CD4-positive, alpha-beta memory T cell (primary cell): ENCODE data around the gene KLF6. TPM values are rescaled to one million over a fixed set of nuclear protein-coding genes. Genes with fewer than 3 reads are reported as not detected.
A peak's percentile ranks its signal among the peaks of the same experiment; 100 is the strongest.

ENCODE experiments used
- CTCF ChIA-PET: fragments of 350-600 bp; sonication (Branson Sonifier 250); formaldehyde crosslinking; loops from one replicate; lab custom pipeline; 2021; ENCODE audit warnings: inconsistent platforms; ENCODE audit not compliant: partially characterized antibody; lab: Charles Lee
- POLR2A ChIA-PET: fragments of 350-600 bp; sonication (Branson Sonifier 250); formaldehyde crosslinking; loops from one replicate; lab custom pipeline; 2021; ENCODE audit not compliant: partially characterized antibody; lab: Charles Lee
- DNase-seq, 5 donors: peaks; one replicate each; pipeline versions ENCODE4 v3.0.0 to v3.0.0-alpha.2; 2020 to 2022; ENCODE audit warnings: mixed read lengths in 1 of 5
- H3K27ac ChIP-seq: one replicate; pipeline ENCODE4 v1.7.0; 2013; ENCODE audit warnings: low read depth, low read length
- H3K27me3 ChIP-seq: 2 replicates; pipeline ENCODE4 v1.7.0; 2013; ENCODE audit warnings: mild to moderate bottlenecking, low read length, moderate library complexity; ENCODE audit not compliant: insufficient read depth
- H3K36me3 ChIP-seq: 2 replicates; pipeline ENCODE4 v1.7.0; 2013; ENCODE audit warnings: mild to moderate bottlenecking, low read length, moderate library complexity; ENCODE audit not compliant: insufficient read depth
- H3K4me1 ChIP-seq: 2 replicates; pipeline ENCODE4 v1.7.0; 2013; ENCODE audit warnings: mild to moderate bottlenecking, low read length, moderate library complexity; ENCODE audit not compliant: insufficient read depth
- H3K4me3 ChIP-seq, 2 donors: one replicate each; pipeline ENCODE4 v1.7.0; 2013; ENCODE audit warnings: low read length in 2 of 2, mild to moderate bottlenecking in 1 of 2
- H3K9me3 ChIP-seq, 2 donors: one replicate each; pipeline ENCODE4 v1.7.0; 2013; ENCODE audit warnings: low read length in 2 of 2, control low read depth in 1 of 2; ENCODE audit not compliant: control insufficient read depth in 1 of 2
- H3K27ac Mint-ChIP-seq, 7 donors: one replicate each; pipeline ENCODE4 v1.8.0; 2020 to 2021; ENCODE audit warnings: mixed read lengths in 7 of 7, mild to moderate bottlenecking in 6 of 7, inconsistent platforms in 3 of 7, moderate library complexity in 3 of 7
- H3K27me3 Mint-ChIP-seq, 2 donors: one replicate each; pipeline ENCODE4 v1.8.0; 2020 to 2021; ENCODE audit warnings: mixed read lengths in 2 of 2
- H3K36me3 Mint-ChIP-seq, 2 donors: one replicate each; pipeline ENCODE4 v1.8.0; 2020 to 2021; ENCODE audit warnings: mixed read lengths in 2 of 2, inconsistent platforms in 1 of 2, mild to moderate bottlenecking in 1 of 2
- H3K4me1 Mint-ChIP-seq, 4 donors: one replicate each; pipeline ENCODE4 v1.8.0; 2020 to 2021; ENCODE audit warnings: mixed read lengths in 4 of 4, mild to moderate bottlenecking in 1 of 4
- H3K4me3 Mint-ChIP-seq, 8 donors: one replicate each; pipeline ENCODE4 v1.8.0; 2020 to 2021; ENCODE audit warnings: mixed read lengths in 8 of 8, mild to moderate bottlenecking in 7 of 8, moderate library complexity in 6 of 8, inconsistent platforms in 3 of 8
- H3K9me3 Mint-ChIP-seq, 8 donors: one replicate each; pipeline ENCODE4 v1.8.0; 2020 to 2021; ENCODE audit warnings: mixed read lengths in 8 of 8, mild to moderate bottlenecking in 5 of 8, inconsistent platforms in 3 of 8, moderate library complexity in 1 of 8
- intact Hi-C: fragments of 100-400 bp; cut with micrococcal nuclease; formaldehyde crosslinking; loops from one replicate; pipeline ENCODE4 v1.15.1; 2023
- polyA plus RNA-seq, 2 donors: library from polyadenylated mRNA; unstranded; fragments of 300-500 nt; fragmentation: Illumina TruSeq; gene quantifications; one replicate each; pipeline ENCODE4 v1.2.3, GENCODE V29; 2021
- total RNA-seq, 2 experiments: library from RNA; stranded (reverse); gene quantifications; one replicate each; pipeline ENCODE4 v1.2.3, GENCODE V29; 2021

KLF6 gene
- total and polyA plus RNA-seq, 4 experiments from 2014 or later: 291 to 865 (median 562) TPM

DNA sequence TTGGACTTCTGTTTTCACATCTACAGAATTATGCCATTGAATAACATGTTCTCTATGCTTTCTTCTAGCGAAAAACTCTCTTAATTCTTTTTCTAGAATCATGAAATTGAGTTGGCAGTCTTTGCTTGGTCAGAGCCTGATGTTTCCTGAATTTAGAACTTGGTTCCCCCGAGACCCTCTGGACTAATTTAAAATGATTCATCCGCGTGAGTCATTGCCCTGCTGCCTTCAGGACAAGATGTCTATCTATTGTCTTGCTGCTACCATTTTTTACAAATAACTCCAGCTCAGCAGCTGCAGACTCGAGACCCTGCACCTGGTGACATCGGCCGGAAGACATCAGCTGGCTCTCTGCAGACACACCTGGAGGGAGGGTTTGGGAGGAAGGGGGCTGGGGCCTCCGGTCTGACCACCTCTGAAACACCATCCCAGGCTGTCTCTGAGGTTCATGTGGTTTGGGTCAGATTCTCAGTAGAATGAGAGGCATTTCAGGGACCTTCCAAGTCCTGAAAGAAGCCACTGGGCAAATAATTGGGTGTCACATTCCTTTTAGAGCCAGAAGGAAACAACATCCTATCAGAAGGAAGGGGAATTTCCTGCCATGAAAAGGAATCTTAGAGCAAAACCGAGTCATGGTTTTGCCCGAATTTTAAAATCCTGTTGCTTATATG is 20.9 kb upstream of the KLF6 start:
- H3K4me1 Mint-ChIP-seq: peaks cover 4 to 75% (median 69%) of the 10 kb centered on the region in 4 donors
- peaks cover 98% of the 10 kb centered on the region for H3K4me1 ChIP-seq

DNA sequence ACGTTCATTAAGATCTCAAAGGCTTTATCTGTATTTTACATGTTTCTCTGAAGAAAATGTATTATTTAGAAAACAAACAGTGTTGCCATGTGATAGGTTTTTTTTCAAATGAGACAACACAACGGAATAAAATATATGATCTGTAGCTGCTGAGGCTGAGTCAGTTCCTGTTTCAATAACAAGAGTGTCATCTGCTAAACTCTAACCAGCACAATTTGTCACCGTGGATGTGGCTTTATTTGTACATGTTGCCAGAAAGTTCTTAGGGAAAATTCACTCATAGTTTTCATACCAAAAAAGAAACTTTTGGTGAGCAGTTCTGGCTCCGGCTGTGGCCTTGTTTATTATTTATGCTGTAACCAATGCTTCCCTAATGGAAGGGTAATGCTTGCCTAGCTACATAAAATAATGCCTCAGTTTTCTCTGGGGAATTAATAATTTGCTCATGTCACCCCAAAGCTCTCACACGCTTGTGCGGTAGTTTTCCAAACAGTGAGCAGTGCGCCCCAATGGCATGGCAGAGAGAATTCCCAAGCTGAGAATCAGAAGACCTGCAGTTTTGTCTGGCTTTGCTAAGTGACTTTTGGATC is 20.3 kb upstream of the KLF6 start:
- intact Hi-C loops: loop anchor here (1.0 kb wide), 6 partner anchors 20 to 144 kb away; partner anchors contain the start of gene KLF6
- H3K4me1 ChIP-seq: peaks cover 98% of the 10 kb centered on the region
- Mint-ChIP-seq H3K9me3 (no peaks in the 10 kb centered on the region), H3K4me1 (peaks cover 10 to 76% (median 68%) of the 10 kb centered on the region in 4 donors), H3K27ac (no peak overlapping the region), H3K4me3 (peak overlapping the region in 7 of 8 donors; percentile 38 to 85 (median 76)), H3K36me3 (peaks cover 0 to 8% of the 10 kb centered on the region in 2 donors), H3K27me3 (no peaks in the 10 kb centered on the region)
- peak overlapping the region; percentile 2 to 41 for H3K4me3 ChIP-seq
- H3K27me3 ChIP-seq: no peaks in the 10 kb centered on the region
- ChIA-PET POLR2A (interaction anchor here (0.9 to 17.8 kb wide), 33 partner anchors 9 to 275 kb away, joined by 3 to 1468 read pairs (median 6); partner anchors contain the start of gene KLF6), CTCF (interaction anchor here (0.8 to 4.1 kb wide), 4 partner anchors 22 to 72 kb away, joined by 3 to 39 read pairs (median 6); partner anchors contain the start of gene KLF6)
- no peaks in the 10 kb centered on the region for H3K36me3 ChIP-seq
- H3K27ac ChIP-seq: peak overlapping the region; percentile 99
- no peaks in the 10 kb centered on the region for H3K9me3 ChIP-seq
- DNase-seq: peak; percentile 82 to 93 (median 91)

More for the DNA sequence above, 20.9 kb upstream of the KLF6 start:
- H3K27me3 ChIP-seq: no peaks in the 10 kb centered on the region
- peak overlapping the region in 7 of 8 donors; percentile 38 to 85 (median 76) for H3K4me3 Mint-ChIP-seq
- H3K36me3 Mint-ChIP-seq: peaks cover 0 to 8% of the 10 kb centered on the region in 2 donors
- H3K9me3 ChIP-seq: no peaks in the 10 kb centered on the region
- no peaks in the 10 kb centered on the region for H3K9me3 Mint-ChIP-seq
- no peak overlapping the region for H3K27ac Mint-ChIP-seq
- peak overlapping the region; percentile 2 to 41 for H3K4me3 ChIP-seq
- ChIA-PET CTCF (interaction anchor here (0.8 to 4.1 kb wide), 5 partner anchors 21 to 81 kb away, joined by 3 to 39 read pairs (median 5); partner anchors contain the start of gene KLF6), POLR2A (interaction anchor here (0.8 to 17.8 kb wide), 36 partner anchors 8 to 274 kb away, joined by 3 to 1468 read pairs (median 6); partner anchors contain the start of gene KLF6)
- peak; percentile 42 to 84 (median 55) for DNase-seq
- no peaks in the 10 kb centered on the region for H3K27me3 Mint-ChIP-seq
- intact Hi-C loops: loop anchor here (1.0 kb wide), 6 partner anchors 21 to 143 kb away; partner anchors contain the start of gene KLF6
- peak overlapping the region; percentile 99 for H3K27ac ChIP-seq
- H3K36me3 ChIP-seq: no peaks in the 10 kb centered on the region

DNA sequence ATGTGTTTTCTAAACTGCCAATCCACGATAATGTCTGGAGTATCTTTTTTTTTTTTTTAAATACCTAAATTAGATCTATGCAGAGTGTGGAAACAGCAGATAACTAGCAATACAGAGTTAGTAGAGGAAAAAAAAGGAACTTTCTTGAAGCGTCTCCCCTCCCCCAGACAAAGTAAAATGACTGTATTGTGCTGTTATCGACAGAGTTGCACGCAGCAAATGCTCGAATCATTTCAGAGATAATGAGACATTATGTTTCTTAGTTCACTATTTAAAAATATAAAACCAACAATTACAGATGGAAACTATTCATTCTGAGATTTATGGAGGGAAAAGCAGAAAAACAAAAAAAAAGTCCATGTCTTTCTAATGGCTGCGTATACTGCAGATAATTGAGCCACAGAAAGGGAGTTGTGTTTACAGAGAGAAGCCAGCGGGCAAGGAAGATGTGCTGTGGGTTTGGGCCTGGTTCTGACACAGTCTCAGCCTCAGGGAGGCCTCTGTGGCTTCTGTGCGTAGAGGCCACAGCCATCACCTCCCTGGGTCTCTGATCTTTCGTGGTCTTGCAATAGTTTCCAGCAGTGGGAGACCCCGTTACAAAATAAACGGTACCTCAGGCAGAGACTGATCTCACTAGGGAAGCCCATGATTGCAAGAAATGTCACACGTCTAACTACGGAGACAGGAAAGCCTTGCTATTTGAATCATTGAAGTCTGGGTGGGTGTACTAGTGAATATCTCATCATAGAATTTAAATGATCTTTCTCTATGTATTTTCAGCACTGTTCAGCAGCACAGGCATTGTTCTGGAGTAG is 19.1 kb upstream of the KLF6 start:
- intact Hi-C loops: no loop called here
- Histone ChIP-seq H3K27ac (peak overlapping the region; percentile 99), H3K4me3 (no peak overlapping the region), H3K36me3 (no peaks in the 10 kb centered on the region), H3K4me1 (peaks cover 97% of the 10 kb centered on the region), H3K9me3 (no peaks in the 10 kb centered on the region), H3K27me3 (no peaks in the 10 kb centered on the region)
- peaks cover 22 to 76% (median 65%) of the 10 kb centered on the region in 4 donors for H3K4me1 Mint-ChIP-seq
- H3K9me3 Mint-ChIP-seq: no peaks in the 10 kb centered on the region
- peak overlapping the region in 6 of 8 donors; percentile 38 to 85 (median 74) for H3K4me3 Mint-ChIP-seq
- H3K27me3 Mint-ChIP-seq: no peaks in the 10 kb centered on the region
- CTCF ChIA-PET: interaction anchor here (4.1 kb wide), 1 partner anchor 20 kb away, joined by 39 read pairs; the partner anchor contains the start of gene KLF6
- H3K36me3 Mint-ChIP-seq: peaks cover 0 to 3% of the 10 kb centered on the region in 2 donors
- POLR2A ChIA-PET: interaction anchor here (1.1 to 17.8 kb wide), 15 partner anchors 9 to 157 kb away, joined by 3 to 1468 read pairs (median 13); partner anchors contain the start of gene KLF6
- no peak overlapping the region for H3K27ac Mint-ChIP-seq
- peak; percentile 70 to 90 (median 75) for DNase-seq

DNA sequence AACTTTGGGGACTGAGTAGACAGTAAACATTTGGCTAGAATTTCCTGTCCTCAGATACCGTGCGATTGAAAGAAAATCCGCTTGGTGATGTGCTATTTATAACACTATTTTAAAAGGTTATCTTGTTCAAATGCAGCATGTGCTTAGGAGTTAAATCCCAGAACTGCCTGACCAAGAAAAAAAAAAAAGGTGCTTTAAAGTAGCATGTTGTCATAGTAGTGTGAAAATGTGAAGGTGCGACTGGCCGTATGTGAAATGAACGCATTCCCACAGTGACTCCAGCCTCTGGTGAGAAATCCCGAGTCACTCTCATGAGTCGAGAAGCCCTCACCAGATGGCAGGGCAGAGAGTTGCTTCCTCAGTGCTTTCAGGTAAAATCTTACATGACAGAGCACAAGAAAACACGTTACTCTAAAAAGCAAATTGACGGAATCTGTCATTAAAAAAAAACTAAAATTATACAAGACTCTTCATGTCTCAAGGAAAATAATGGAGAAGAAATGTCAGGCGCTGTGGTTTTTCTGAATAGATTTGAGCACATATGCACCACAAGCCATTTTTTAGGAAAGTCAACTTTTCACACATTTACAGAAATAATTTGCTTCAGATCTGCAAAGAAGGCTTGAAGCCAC is 18.4 kb upstream of the KLF6 start:
- Histone ChIP-seq H3K27me3 (no peaks in the 10 kb centered on the region), H3K4me3 (no peak overlapping the region), H3K27ac (peak overlapping the region; percentile 99), H3K4me1 (peaks cover 94% of the 10 kb centered on the region), H3K9me3 (no peaks in the 10 kb centered on the region), H3K36me3 (no peaks in the 10 kb centered on the region)
- DNase-seq: peak in 2 of 5 donors; percentile 22 to 23
- Mint-ChIP-seq H3K4me3 (peak overlapping the region in 5 of 8 donors; percentile 38 to 85 (median 62)), H3K9me3 (no peaks in the 10 kb centered on the region), H3K27me3 (no peaks in the 10 kb centered on the region), H3K4me1 (peaks cover 27 to 71% (median 60%) of the 10 kb centered on the region in 4 donors), H3K27ac (no peak overlapping the region), H3K36me3 (peaks cover 0 to 3% of the 10 kb centered on the region in 2 donors)
- POLR2A ChIA-PET: interaction anchor here (6.2 kb wide), 1 partner anchor 20 kb away, joined by 327 read pairs; the partner anchor contains the start of gene KLF6
- CTCF ChIA-PET: interaction anchor here (0.7 kb wide), 1 partner anchor 9 kb away, joined by 3 read pairs; no protein-coding TSS in a partner anchor
- intact Hi-C loops: no loop called here

DNA sequence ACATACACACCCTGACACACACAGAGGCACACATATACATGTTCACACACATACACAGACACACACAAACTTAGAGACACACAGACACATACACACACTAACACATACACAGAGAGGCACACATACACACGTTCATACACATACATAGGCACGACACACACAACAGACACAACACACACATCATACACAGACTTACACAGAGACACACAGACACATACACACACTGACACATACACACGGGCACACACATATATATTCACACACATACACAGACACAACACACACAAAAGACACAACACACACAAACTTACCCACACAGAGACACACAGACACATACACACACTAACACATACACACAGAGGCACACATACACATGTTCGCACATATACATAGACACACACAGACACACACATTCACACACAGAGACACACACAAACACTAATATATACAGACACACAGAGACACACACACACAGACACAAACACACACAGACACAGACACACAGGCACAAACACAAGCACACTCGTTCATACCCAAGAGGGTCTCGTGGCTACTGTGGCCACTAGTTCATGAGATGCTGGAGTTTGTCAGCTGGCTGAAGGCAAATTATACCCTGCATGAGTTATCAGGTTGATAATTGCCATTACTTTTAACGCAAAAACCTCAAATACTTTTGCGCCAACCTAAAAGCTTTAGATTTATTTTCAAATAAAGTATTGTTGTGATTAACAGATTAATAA is 17.7 kb upstream of the KLF6 start:
- Mint-ChIP-seq H3K9me3 (no peaks in the 10 kb centered on the region), H3K27me3 (no peaks in the 10 kb centered on the region), H3K4me3 (no peak overlapping the region), H3K4me1 (peaks cover 35 to 69% (median 61%) of the 10 kb centered on the region in 4 donors), H3K27ac (no peak overlapping the region), H3K36me3 (peaks cover 0 to 3% of the 10 kb centered on the region in 2 donors)
- Histone ChIP-seq H3K9me3 (no peaks in the 10 kb centered on the region), H3K36me3 (no peaks in the 10 kb centered on the region), H3K4me3 (no peak overlapping the region), H3K4me1 (peaks cover 94% of the 10 kb centered on the region), H3K27ac (peak overlapping the region; percentile 99), H3K27me3 (no peaks in the 10 kb centered on the region)
- POLR2A ChIA-PET: interaction anchor here (1.0 to 6.2 kb wide), 3 partner anchors 8 to 20 kb away, joined by 4 to 327 read pairs (median 13); partner anchors contain the start of gene KLF6
- CTCF ChIA-PET: interaction anchor here (0.6 to 0.7 kb wide), 2 partner anchors 9 to 10 kb away, joined by 3 read pairs; no protein-coding TSS in a partner anchor
- intact Hi-C loops: no loop called here
- no peak for DNase-seq
